HG03439 (cell line): ENCODE measurements around the gene PRKCD.

Source experiments
- ATAC-seq: cut with Tn5 transposase; IDR thresholded peaks from one replicate; pipeline ENCODE4 v1.9.1; 2021; ENCODE audit warnings: mild to moderate bottlenecking, moderate library complexity; ENCODE audit not compliant: unreplicated experiment

PRKCD gene

DNA sequence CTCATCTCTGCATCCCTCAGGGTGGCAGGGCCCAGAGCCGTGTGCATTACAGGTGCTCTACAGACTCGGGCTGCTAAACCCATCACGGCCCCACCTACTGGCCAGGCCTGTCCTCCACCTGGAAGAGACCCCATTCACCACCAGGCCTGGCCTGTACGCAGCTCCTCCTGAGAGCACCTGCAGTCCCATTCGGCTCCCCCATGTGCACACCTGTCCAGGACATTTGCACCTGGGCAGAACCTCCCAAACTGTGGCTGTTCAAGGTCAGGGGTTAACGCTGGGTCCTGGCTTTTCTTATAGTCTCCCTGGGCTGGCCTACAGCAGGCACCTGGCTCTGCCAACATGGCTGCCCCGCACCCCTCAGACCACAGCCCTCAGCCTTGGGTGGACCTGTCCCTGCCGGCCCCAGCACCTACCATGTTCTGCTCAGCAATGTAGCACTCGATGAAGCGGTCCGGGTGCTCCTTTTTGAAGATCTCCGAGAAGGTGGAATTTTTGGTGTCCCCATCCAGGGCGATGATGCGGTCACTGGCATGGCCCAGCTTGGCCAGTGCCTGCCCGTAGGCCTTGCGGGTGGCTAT is 69.1 kb downstream of the PRKCD start:
- no peak for ATAC-seq

DNA sequence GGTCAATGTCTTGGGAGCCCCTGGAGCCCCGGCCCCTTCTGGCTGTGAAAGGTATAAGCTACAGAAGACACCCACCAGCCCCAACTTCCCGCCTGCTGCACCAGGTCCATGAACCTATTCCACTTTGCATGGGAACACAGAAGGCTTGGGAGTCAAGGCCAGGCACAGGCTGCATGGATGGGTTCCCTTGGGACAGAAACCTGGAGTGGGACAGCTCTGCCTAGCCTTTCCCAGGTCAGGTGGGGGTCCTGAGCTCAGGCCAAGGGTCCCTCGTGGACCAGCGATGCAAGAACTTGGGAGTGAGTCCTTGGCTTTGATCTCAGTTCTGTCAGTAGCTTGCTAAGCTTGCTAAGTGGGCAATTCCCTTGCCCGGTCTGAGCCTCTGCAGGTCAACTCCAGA is 69.8 kb downstream of the PRKCD start:
- ATAC-seq, result no peak

DNA sequence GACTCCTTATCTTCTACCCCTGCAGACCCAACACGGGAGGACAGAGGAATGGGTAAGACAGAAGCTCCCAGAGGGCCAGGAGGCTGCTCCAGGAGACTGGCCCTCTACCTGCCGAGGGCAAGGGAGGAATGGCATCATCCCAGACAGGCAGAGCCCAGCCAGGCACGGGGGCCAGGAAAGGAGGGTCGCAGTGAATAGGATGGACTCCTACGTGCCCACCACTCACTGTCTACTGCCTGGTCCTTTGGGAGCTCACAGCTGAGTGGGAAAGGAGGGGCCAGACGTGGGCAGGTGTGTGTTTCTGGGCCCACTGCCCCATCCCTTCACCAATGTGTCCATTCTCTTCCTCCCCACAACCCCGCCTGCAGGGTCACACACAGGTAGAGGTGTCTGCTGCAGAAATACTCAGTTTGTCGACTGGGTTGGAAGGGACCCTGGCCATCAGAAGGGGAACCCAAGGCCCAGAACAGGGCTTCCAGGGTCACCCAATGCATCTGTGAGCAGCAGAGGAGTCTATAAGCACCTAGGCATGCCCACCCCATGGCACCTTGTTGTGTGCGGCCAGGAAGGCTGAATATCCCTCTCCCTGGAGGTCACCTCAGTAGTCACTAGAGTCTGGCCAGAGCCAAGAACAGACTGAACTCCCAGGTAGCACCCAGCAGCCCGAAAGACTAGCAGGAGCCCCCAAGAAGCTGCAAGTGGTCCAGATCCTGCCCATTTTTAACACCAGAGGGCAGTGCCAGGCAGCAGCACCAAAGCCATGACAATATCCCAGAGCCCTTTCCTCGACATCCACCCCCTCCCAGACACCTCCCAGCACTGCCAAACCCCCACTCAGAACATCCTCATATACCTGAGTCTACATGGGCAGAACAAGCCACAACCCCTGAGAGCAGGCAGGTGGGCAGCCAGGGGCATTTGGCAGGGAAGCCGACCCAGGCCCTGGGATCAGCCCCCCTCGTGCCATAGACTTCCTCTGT is 70.8 kb downstream of the PRKCD start:
- no peak for ATAC-seq

DNA sequence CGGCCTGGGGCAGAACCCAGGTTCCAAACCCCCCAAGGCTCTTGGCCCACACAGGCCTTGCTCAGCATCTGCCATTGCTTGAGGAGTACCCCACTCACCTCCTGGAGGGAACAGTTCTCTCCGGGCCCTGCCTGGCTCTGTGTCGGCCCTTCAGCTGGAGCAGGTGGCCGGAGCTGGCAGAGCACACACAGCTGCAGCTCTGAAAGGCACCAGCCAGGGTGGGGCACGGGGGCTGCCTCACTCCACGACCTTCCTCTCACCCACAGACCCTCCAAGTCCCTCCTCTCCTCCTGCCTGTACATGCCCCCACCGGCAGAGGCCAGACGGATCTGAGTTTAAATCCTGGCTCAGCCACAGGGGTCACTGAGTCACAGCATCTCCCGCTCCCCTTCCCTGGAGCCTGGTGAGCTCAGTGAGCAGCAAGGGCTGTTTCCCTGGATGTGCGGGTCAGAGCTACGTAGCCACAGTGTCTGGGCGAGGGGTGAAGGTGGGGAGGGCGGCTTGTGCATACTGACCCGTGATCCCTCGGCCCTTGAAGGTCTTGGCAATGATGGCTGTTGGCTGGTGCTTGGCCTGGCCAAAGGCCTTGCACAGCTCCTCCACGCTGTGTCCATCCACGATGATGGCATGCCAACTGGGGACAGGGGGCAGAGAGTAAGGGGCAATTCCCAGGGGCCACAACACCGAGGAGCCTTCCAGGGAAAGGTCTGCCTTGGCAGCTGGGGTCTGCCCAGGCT is 71.8 kb downstream of the PRKCD start:
- no peak for ATAC-seq

DNA sequence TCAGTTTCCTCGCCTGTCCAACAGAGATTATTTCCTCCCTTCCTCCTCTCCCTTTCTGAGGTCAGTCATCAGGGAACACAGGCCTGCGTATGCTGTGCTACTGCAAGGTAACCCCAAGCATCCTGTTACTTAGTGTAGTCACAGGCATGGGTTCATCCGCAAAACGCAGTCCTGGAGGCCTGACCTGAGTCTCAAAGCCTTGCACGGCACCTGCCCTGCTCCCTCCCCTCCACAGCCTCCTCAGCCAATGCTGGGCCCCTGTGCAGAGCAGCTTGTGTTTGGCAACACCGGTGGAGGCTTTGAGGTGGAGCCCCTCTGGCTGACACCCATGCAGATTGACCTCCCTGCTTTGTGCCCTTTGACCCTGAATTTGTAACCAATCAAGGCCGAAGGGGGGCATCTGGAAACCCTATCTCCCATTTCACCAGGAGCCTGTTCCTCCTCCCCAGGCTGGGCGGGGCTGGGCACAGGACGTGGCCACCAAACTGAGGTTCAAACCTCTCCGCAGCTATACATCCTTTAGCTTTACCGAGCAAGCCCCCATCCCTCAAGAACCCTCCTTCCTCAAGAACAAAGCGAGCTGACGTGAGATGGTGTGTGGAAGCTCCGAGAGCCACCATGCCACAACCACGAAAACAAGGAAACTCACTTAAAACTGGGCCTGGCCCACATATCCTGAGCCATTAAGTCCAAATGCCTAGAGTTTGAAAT is 73.3 kb downstream of the PRKCD start:
- ATAC-seq, result no peak

DNA sequence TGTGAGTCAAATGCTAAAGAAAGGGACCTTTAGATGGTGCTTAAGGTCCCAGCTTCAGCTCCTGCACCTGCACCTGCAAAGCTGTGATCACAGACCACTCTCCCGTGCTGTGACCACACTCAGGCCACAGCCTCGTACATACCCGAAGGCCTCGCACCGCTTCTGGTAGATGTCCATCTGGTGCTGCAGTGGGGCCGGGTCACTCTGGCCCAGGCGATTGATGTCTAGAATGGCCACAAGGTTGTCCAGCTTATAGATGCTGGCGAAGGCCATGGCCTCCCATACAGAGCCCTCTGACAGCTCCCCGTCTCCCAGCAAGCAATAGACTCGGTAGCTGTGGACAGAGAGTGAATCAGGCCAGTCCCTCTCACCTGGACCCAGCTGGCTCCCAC is 73.8 kb downstream of the PRKCD start:
- ATAC-seq, result no peak

DNA sequence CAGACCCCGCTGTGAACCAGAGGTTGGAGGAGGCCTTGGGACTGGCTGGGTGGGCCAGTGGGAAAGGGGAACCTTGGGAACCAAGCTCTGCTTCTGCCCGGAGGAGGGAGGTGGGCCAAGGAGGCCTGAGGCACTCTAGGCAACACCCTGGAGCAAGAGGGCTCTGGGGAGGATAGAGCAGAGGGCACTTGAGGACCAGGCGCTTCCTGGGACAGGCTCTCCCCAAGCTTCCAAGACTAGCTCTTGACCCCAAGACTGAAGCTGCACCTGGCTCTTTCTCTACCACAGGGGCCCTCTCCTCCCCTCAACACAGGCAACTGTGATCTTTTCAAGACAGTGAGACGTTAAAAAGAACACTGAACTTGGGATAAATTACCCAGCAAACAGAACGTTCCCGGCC is 74.5 kb downstream of the PRKCD start:
- no peak for ATAC-seq

DNA sequence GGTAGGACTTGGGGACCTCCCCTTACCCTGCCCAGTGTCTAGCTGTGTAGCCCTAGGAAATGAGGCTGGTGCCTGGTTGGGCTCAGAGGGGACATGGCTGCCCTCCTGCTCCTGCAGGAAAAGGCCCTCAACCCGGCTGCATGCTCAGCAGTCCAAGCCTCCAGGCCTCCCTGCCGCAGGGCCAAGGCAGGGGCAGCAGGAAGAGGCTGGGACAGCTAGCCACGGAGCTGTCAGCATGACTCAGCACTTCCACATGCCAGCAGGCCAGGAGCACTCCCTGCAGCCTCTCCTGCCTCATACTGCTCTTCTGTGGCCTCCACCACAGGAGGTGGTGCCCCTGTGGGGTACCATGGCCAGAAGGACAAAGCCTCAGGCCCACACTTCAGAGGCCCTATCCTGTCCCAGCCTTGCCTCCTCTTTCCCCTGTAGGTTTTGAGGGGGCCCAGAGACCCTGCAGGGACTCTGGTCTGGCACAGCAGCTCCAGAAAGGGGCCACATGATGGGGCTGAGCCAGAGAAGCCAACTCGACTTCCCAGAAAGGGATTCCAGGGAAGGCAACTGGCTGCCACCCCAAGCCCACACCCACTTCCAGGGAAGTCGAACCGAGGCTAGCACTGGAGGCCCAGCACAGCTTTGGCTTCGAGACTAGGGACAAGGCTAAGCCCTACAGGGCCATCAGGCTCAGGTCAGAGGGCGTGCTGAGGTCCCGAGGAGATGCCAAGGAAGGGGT is 75.3 kb downstream of the PRKCD start:
- no peak for ATAC-seq

DNA sequence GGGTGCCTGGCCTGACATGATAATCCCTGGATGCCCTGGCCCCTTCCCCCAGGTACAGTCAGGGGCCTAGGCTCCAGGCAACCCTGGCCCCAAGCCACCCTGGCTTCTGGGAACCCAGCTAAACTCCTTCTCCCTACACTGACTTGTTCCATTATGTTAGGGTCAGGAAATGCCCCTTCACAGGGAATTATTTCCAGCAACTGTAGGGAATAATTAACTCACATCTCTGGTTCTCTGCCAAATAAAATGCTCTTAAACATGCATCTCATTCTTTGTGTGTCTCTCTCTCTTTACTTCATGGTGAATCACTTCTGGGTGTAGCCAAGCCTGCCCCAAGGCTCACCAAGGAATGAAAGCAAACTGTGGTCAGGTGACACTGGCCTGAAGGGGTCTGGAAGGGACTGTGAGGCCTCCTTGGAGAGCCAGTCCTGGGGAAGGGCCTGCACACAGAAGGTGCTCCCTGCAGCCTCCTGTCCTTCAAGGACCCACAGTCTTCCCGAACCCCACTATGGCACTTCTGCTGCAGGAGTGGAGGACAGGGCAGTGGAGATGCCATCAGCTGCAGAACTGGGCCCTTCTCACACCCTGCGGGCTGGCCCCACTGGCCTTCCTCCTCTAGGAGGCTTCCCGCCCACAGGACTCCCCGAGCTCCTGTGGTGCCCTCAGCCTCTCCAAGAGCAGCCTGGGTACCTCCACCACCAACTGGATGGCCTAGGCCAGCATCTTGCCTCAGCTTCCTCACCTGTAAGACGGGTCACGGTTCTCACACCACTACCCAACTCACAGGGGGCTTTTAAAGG is 77.2 kb downstream of the PRKCD start:
- ATAC-seq, result no peak

DNA sequence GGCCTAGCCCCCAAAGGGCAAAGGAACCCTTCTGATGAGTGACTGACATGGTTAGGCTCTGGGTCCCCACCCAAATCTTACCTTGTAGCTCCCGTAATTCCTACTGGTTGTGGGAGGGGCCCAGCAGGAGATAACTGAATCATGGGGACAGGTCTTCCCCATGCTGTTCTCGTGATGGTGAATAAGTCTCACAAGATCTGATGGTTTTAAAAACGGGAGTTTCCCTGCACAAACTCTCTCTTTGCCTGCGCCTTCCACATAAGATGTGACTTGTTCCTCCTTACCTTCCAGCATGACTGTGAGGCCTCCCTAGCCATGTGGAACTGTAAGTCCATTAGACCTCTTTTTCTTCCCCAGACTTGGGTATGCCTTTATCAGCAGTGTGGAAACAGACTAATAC is 77.9 kb downstream of the PRKCD start:
- ATAC-seq, result no peak

DNA sequence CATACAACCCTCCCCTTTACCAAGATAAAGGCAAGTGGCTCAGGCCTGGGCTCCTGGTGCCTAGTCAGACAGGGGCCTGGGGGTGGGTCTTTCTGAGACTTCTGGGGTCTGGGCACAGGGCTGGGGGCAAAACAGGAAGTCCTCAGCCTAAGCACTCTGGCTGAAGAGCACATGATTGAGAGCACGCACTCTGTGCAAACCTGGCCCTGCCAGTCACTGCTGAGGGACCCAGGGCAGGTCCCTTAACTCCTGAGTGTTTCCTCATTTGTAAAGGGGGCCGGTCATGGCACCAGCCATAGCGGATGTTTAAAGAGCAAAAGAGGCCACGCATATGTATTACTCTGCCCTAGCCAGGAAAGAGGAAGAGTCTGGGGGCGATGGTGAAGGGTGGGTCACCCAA is 78.8 kb downstream of the PRKCD start:
- no peak for ATAC-seq

DNA sequence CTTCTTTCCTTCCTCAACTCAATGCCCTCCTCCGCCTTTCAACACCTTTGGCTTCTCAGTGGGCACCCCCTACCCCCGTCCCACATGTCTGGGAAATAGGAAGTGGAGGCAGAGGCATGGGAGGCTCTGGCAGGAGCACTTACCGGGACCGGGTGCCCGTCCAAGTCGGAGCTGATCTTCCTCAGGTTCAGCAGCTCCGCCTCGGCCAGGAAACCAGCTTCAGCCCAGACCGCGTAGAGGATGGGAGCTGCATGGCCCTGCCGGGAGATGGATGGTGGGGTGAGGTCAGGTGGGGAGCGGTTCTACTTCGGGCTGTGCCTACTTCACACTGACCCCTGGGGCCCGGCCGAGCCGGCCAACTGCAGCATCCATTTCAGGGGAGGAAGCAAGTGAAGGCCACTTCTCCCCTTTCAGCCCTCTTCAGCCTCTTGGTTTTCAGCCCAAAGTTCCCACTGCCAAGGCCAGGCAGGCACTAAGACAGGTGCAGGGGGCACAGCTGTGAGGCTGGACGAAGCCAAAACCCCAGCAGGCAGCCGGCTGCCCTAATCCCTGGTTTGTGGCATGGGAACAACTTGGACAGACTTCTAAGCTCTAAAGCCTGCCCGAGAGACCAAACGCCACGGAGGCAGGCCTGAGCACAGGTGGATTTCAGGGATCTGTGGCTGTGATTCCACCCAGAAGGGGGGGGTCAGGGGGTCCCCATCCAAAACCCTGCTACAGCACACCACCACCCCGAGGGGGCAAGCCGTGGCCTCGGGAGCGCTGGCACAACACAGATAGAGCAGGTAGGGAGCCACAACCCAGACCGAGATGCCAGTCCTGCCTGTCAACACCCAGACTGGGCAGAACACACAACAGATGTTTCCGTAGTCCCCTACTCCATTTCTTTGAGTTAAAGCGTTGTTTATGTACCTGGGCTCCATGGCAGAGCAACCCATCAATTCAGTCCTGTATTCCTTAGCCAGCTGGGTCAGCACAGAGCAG is 80.3 kb downstream of the PRKCD start:
- no peak for ATAC-seq

DNA sequence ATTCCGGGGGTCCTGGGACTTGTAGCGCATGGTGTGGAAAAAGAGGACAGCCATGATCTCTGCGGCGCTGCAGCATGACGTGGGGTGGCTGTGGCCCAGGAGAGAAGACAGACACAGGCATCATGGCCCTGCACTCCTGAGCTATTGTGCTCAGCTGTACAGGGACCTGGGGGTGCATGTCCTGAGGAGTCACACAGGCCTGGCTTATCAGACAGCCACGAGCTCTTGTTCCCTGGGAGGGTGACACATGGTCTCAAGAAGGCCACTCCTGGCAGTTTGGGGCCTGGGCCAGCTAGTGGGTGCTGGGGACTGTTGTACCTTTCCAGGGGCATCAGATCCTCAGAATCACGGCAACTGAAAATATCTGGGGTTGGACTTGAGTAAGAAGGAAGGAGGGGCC is 81.1 kb downstream of the PRKCD start:
- ATAC-seq, result no peak
